ENCODE measurements around the gene PKDCC. TPM values are rescaled to one million over a fixed set of nuclear protein-coding genes. Genes with fewer than 3 reads are reported as not detected.

The PKDCC gene
- total and polyA plus RNA-seq, 10 of the 15 experiments (the other 5 are each of a cell fraction or from before 2014, with no cell fraction given) = 0.13 to 10.2 (median 2.3) TPM

- Histone ChIP-seq H3K36me3 (ENCODE audit: control insufficient read depth in 2 of 2, insufficient read depth in 2 of 2, low read length in 1 of 2) (no peaks in the 10 kb centered on the region; a peak in 1 of 4 replicates), H3K9ac (ENCODE audit: control insufficient read depth, insufficient read depth, low read length) (no peak overlapping the region), H3K4me3 (no peak overlapping the region), H3K4me2 (ENCODE audit: control insufficient read depth, insufficient read depth) (no peak overlapping the region), H4K20me1 (ENCODE audit: control insufficient read depth, insufficient read depth) (no peaks in the 10 kb centered on the region), H2AFZ (ENCODE audit: control insufficient read depth, low read depth, low read length) (no peak overlapping the region), H3K27me3 (replicated peaks in 1 of 2; ENCODE audit: control insufficient read depth in 2 of 2, insufficient read depth in 2 of 2, low read length in 1 of 2) (peaks cover 0 to 2% of the 10 kb centered on the region in 2 experiments; a peak in 2 of 4 replicates), H3K9me3 (replicated peaks; ENCODE audit: control insufficient read depth, insufficient read depth, low read length) (no peaks in the 10 kb centered on the region), H3K4me1 (ENCODE audit: control insufficient read depth, insufficient read depth, low read length) (no peaks in the 10 kb centered on the region), H3K27ac (ENCODE audit: control insufficient read depth, insufficient read depth) (no peak overlapping the region), H3K79me2 (ENCODE audit: control insufficient read depth, insufficient read depth, low read length) (no peaks in the 10 kb centered on the region)
- BruUV-seq (replicated peaks) = no TSS peak
- 44% methylated on average over 10 of the region's 10 CpGs for WGBS (ENCODE audit: insufficient coverage, insufficient replicate concordance, low lambda C conversion rate, missing lambda C conversion rate)
- intact Hi-C loops (cut with micrococcal nuclease; ENCODE audit: unreplicated experiment) = no loop called here
- ChIA-PET CTCF (interaction anchor here (2.6 kb wide), 1 partner anchor 209 kb away, joined by 13 read pairs; no protein-coding TSS in a partner anchor), POLR2A (no interaction called here), RAD21 (ENCODE audit: unreplicated experiment) (no interaction called here), SMC1A (ENCODE audit: uncharacterized antibody, unreplicated experiment) (no interaction called here)
- ATAC-seq (no peak), DNase-seq (ENCODE audit: low read depth, low spot score) (no peak), FAIRE-seq (no peak)
- TF ChIP-seq, protein P1, sequence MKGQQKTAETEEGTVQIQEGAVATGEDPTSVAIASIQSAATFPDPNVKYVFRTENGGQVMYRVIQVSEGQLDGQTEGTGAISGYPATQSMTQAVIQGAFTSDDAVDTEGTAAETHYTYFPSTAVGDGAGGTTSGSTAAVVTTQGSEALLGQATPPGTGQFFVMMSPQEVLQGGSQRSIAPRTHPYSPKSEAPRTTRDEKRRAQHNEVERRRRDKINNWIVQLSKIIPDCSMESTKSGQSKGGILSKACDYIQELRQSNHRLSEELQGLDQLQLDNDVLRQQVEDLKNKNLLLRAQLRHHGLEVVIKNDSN (IDR thresholded peaks at IDR 0.05; ENCODE audit: borderline replicate concordance, extremely low read length, insufficient read depth, low read depth, low read length) = no peak
- TF ChIP-seq ZNF274 (IDR thresholded peaks at IDR 0.05; ENCODE audit: insufficient read depth, insufficient read length) (no peak), WRNIP1 (IDR thresholded peaks at IDR 0.05; ENCODE audit: borderline replicate concordance, low read depth, low read length) (no peak), ZNF622 (IDR thresholded peaks at IDR 0.05) (no peak), NFIC (IDR thresholded peaks at IDR 0.05; ENCODE audit: low read depth, low read length) (no peak), BMI1 (IDR thresholded peaks at IDR 0.05; ENCODE audit: borderline replicate concordance) (no peak), MYC (IDR thresholded peaks at IDR 0.05; ENCODE audit: insufficient read depth, insufficient read length, insufficient replicate concordance, low read length, severe bottlenecking) (no peak)
- TF ChIP-seq, protein P2, sequence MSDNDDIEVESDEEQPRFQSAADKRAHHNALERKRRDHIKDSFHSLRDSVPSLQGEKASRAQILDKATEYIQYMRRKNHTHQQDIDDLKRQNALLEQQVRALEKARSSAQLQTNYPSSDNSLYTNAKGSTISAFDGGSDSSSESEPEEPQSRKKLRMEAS (IDR thresholded peaks at IDR 0.05; ENCODE audit: low read depth, low read length) = no peak
- in situ Hi-C loops (cut with MboI) = no loop called here
These were observed 28.8 kb downstream of the PKDCC start for GRCh38 chr2:42076357-42077225.
